Measurements from ENCODE around the gene ITPR1. TPM values are rescaled to one million over a fixed set of nuclear protein-coding genes. Genes with fewer than 3 reads are reported as not detected.

Gene ITPR1
- total and polyA plus RNA-seq, 10 of the 15 experiments (the other 5 are each of a cell fraction or from before 2014, with no cell fraction given) = 12.2 to 239 (median 28.4) TPM

GRCh38 chr3:4773583-4773982 is 280.4 kb downstream of the ITPR1 start:
- no TSS peak for BruUV-seq (replicated peaks)
- H4K20me1 ChIP-seq (ENCODE audit: control insufficient read depth, insufficient read depth) = no peaks in the 10 kb centered on the region
- no peaks in the 10 kb centered on the region for H3K27me3 ChIP-seq (replicated peaks in 1 of 2; ENCODE audit: control insufficient read depth in 2 of 2, insufficient read depth in 2 of 2, low read length in 1 of 2)
- H3K4me2 ChIP-seq (ENCODE audit: control insufficient read depth, insufficient read depth) = no peak overlapping the region
- H3K9me3 ChIP-seq (replicated peaks; ENCODE audit: control insufficient read depth, insufficient read depth, low read length) = no peaks in the 10 kb centered on the region
- in situ Hi-C loops (cut with MboI) = no loop called here
- WGBS (ENCODE audit: insufficient coverage, insufficient replicate concordance, low lambda C conversion rate, missing lambda C conversion rate) = 92% methylated on average over 2 of the region's 2 CpGs
- H3K4me3 ChIP-seq = no peak overlapping the region
- H3K27ac ChIP-seq (ENCODE audit: control insufficient read depth, insufficient read depth) = no peak overlapping the region
- RAD21 ChIA-PET (ENCODE audit: unreplicated experiment) = interaction anchor here (1.6 to 12.2 kb wide), 2 partner anchors 16 to 203 kb away, joined by 4 to 377 read pairs; no protein-coding TSS in a partner anchor
- DNase-seq (ENCODE audit: low read depth, low spot score) = no peak
- no peak overlapping the region for H3K9ac ChIP-seq (ENCODE audit: control insufficient read depth, insufficient read depth, low read length)
- TF ChIP-seq IKZF1 (conservative IDR thresholded peaks at IDR 0.05) (0 out of 2 replicates have a peak, but pooled peaks have one; percentile 14), TARDBP (IDR thresholded peaks at IDR 0.05; ENCODE audit: borderline replicate concordance) (no peak)
- intact Hi-C loops (cut with micrococcal nuclease; ENCODE audit: unreplicated experiment) = no loop called here
- SMC1A ChIA-PET (ENCODE audit: uncharacterized antibody, unreplicated experiment) = interaction anchor here (19.5 kb wide), 1 partner anchor 16 kb away, joined by 618 read pairs; no protein-coding TSS in a partner anchor
- peaks cover 0 to 25% of the 10 kb centered on the region in 2 experiments; a peak in 3 of 4 replicates for H3K36me3 ChIP-seq (ENCODE audit: control insufficient read depth in 2 of 2, insufficient read depth in 2 of 2, low read length in 1 of 2)
- H2AFZ ChIP-seq (ENCODE audit: control insufficient read depth, low read depth, low read length) = no peak overlapping the region
- POLR2A ChIA-PET = interaction anchor here (0.5 to 18.6 kb wide), 3 partner anchors 9 to 202 kb away, joined by 3 to 414 read pairs (median 4); no protein-coding TSS in a partner anchor
- no peak for ATAC-seq
- no peaks in the 10 kb centered on the region for H3K79me2 ChIP-seq (ENCODE audit: control insufficient read depth, insufficient read depth, low read length)
- H3K4me1 ChIP-seq (ENCODE audit: control insufficient read depth, insufficient read depth, low read length) = peaks cover 32% of the 10 kb centered on the region
- CTCF ChIA-PET = interaction anchor here (0.7 to 1.3 kb wide), 2 partner anchors 23 to 26 kb away, joined by 3 read pairs; no protein-coding TSS in a partner anchor
- no peak for FAIRE-seq

GRCh38 chr3:4774531-4774930 is 281.4 kb downstream of the ITPR1 start:
- SMC1A ChIA-PET (ENCODE audit: uncharacterized antibody, unreplicated experiment) = interaction anchor here (19.5 kb wide), 1 partner anchor 17 kb away, joined by 618 read pairs; no protein-coding TSS in a partner anchor
- Histone ChIP-seq H2AFZ (ENCODE audit: control insufficient read depth, low read depth, low read length) (no peak overlapping the region), H3K4me2 (ENCODE audit: control insufficient read depth, insufficient read depth) (no peak overlapping the region), H3K9me3 (replicated peaks; ENCODE audit: control insufficient read depth, insufficient read depth, low read length) (no peaks in the 10 kb centered on the region), H4K20me1 (ENCODE audit: control insufficient read depth, insufficient read depth) (no peaks in the 10 kb centered on the region), H3K27me3 (replicated peaks in 1 of 2; ENCODE audit: control insufficient read depth in 2 of 2, insufficient read depth in 2 of 2, low read length in 1 of 2) (no peaks in the 10 kb centered on the region), H3K4me1 (ENCODE audit: control insufficient read depth, insufficient read depth, low read length) (peaks cover 32% of the 10 kb centered on the region), H3K9ac (ENCODE audit: control insufficient read depth, insufficient read depth, low read length) (no peak overlapping the region), H3K36me3 (ENCODE audit: control insufficient read depth in 2 of 2, insufficient read depth in 2 of 2, low read length in 1 of 2) (peaks cover 4 to 29% of the 10 kb centered on the region in 2 experiments; a peak in 3 of 4 replicates), H3K4me3 (no peak overlapping the region), H3K79me2 (ENCODE audit: control insufficient read depth, insufficient read depth, low read length) (no peaks in the 10 kb centered on the region), H3K27ac (ENCODE audit: control insufficient read depth, insufficient read depth) (peak overlapping the region; percentile 99; the same call in 1 of the 2 replicates)
- 94% methylated on average over 3 of the region's 3 CpGs for WGBS (ENCODE audit: insufficient coverage, insufficient replicate concordance, low lambda C conversion rate, missing lambda C conversion rate)
- intact Hi-C loops (cut with micrococcal nuclease; ENCODE audit: unreplicated experiment) = no loop called here
- DNase-seq (ENCODE audit: low read depth, low spot score) (no peak), FAIRE-seq (no peak), ATAC-seq (no peak)
- POLR2A ChIA-PET = interaction anchor here (1.1 to 18.6 kb wide), 2 partner anchors 10 to 21 kb away, joined by 4 to 414 read pairs; no protein-coding TSS in a partner anchor
- RAD21 ChIA-PET (ENCODE audit: unreplicated experiment) = interaction anchor here (12.2 kb wide), 1 partner anchor 17 kb away, joined by 377 read pairs; no protein-coding TSS in a partner anchor
- BruUV-seq (replicated peaks) = no TSS peak
- in situ Hi-C loops (cut with MboI) = no loop called here
- CTCF ChIA-PET = no interaction called here
- no peak for TF ChIP-seq ATF2 (IDR thresholded peaks at IDR 0.05; ENCODE audit: low read length)
- TF ChIP-seq MEF2B (IDR thresholded peaks at IDR 0.05; ENCODE audit: partially characterized antibody, poor library complexity, severe bottlenecking) = no peak
- no peak for TF ChIP-seq POU2F2 (IDR thresholded peaks at IDR 0.05; ENCODE audit: borderline replicate concordance, low read depth, low read length)
- no peak for TF ChIP-seq CREM (IDR thresholded peaks at IDR 0.05; ENCODE audit: low read depth)
- TF ChIP-seq MYB (IDR thresholded peaks at IDR 0.05; ENCODE audit: borderline replicate concordance, low read depth, low read length) = no peak

Measured in GM12878 (cell line).